Lower lobe of right lung (tissue), 2 donors: ENCODE results near the gene WDR1. TPM values are rescaled to one million over a fixed set of nuclear protein-coding genes. Genes with fewer than 3 reads are reported as not detected.
"Not testable (repeated sequence)": the region's sequence is repeated elsewhere in the genome, so short reads cannot be mapped to it uniquely, and the experiment has no call there.

ENCODE experiments used
- ATAC-seq, 2 donors: fragments of 200-7000 bp; cut with Tn5 transposase; one replicate each; pipeline ENCODE4 v1.9.1; 2020 to 2022; ENCODE audit warnings: mild to moderate bottlenecking in 2 of 2, moderate library complexity in 2 of 2
- DNase-seq: peaks from one replicate; pipeline ENCODE4 v3.0.0-alpha.2; 2020
- H3K27ac ChIP-seq: fragments of 200-600 bp; one replicate; pipeline ENCODE4 v1.8.0; 2022
- H3K27me3 ChIP-seq: fragments of 200-600 bp; one replicate; pipeline ENCODE4 v1.8.0; 2022; ENCODE audit warnings: low read depth
- H3K36me3 ChIP-seq: fragments of 200-600 bp; one replicate; pipeline ENCODE4 v1.8.0; 2022; ENCODE audit warnings: mild to moderate bottlenecking
- H3K4me1 ChIP-seq: fragments of 200-600 bp; one replicate; pipeline ENCODE4 v1.8.0; 2022
- H3K4me3 ChIP-seq: fragments of 200-600 bp; one replicate; pipeline ENCODE4 v1.8.0; 2022; ENCODE audit warnings: mild to moderate bottlenecking
- H3K9me3 ChIP-seq: fragments of 200-600 bp; one replicate; pipeline ENCODE4 v1.8.0; 2022
- CTCF ChIP-seq: fragments of 200-600 bp; IDR thresholded peaks from one replicate; pipeline ENCODE4 v1.8.0; 2022; ENCODE audit warnings: antibody characterized with exemption, mild to moderate bottlenecking
- intact Hi-C: fragments of 100-400 bp; cut with DNase I; formaldehyde crosslinking; loops from one replicate; pipeline ENCODE4 v1.11.0; 2022
- total RNA-seq: library from RNA; stranded (reverse); fragmentation: NEBNext Ultra II Directional; extraction: Animal tissue kit (Norgen Biotek cat#: 25700); gene quantifications from one replicate; pipeline ENCODE4 v1.2.1, GENCODE V29; 2021
- donor health status: DM: no; HTN: yes; CAD: no; lungs with severe emphysema.

Gene WDR1
- total RNA-seq, 1 donor from 2014 or later, result 233 TPM

- DNase-seq (no peak), ATAC-seq (no peak)
- intact Hi-C loops, result no loop called here
- H3K9me3 ChIP-seq, result no peaks in the 10 kb centered on the region
- no peak overlapping the region for H3K27ac ChIP-seq
- no peak overlapping the region for H3K4me3 ChIP-seq
- no peaks in the 10 kb centered on the region for H3K4me1 ChIP-seq
- peaks cover 4% of the 10 kb centered on the region for H3K27me3 ChIP-seq
- H3K36me3 ChIP-seq, result no peaks in the 10 kb centered on the region
- no peak for TF ChIP-seq CTCF
These were observed 13.7 kb upstream of the WDR1 start for GRCh38 chr4:10130178-10130888.

- H3K36me3 ChIP-seq, result no peaks in the 10 kb centered on the region
- DNase-seq (no peak), ATAC-seq (peak in 1 of 2 donors; percentile 8)
- no peak for TF ChIP-seq CTCF
- H3K4me1 ChIP-seq, result peaks cover under 1% of the 10 kb centered on the region
- no peak overlapping the region for H3K27ac ChIP-seq
- no peak overlapping the region for H3K4me3 ChIP-seq
- intact Hi-C loops, result no loop called here
- H3K9me3 ChIP-seq, result no peaks in the 10 kb centered on the region
- H3K27me3 ChIP-seq, result peaks cover 4% of the 10 kb centered on the region
These were observed 12.9 kb upstream of the WDR1 start for GRCh38 chr4:10129196-10130177.

- peaks cover 8% of the 10 kb centered on the region for H3K4me1 ChIP-seq
- ATAC-seq (no peak), DNase-seq (no peak)
- H3K9me3 ChIP-seq, result no peaks in the 10 kb centered on the region
- H3K4me3 ChIP-seq, result no peak overlapping the region
- H3K27me3 ChIP-seq, result peaks cover 4% of the 10 kb centered on the region
- no peaks in the 10 kb centered on the region for H3K36me3 ChIP-seq
- TF ChIP-seq CTCF, result no peak
- H3K27ac ChIP-seq, result no peak overlapping the region
- intact Hi-C loops, result no loop called here
These were observed 12.2 kb upstream of the WDR1 start for GRCh38 chr4:10128761-10129160.

- H3K27ac ChIP-seq, H3K4me3 ChIP-seq, intact Hi-C loops, H3K36me3 ChIP-seq, ATAC-seq, DNase-seq, H3K9me3 ChIP-seq, H3K27me3 ChIP-seq: not testable (repeated sequence)
- H3K4me1 ChIP-seq, result peaks cover 17% of the 10 kb centered on the region
These were observed 10.9 kb upstream of the WDR1 start for GRCh38 chr4:10127531-10127930.

GRCh38 chr4:10124167-10124930, 7.8 kb upstream of the WDR1 start:
- ATAC-seq, result no peak
- TF ChIP-seq CTCF, result no peak
- intact Hi-C loops, result no loop called here
- Histone ChIP-seq H3K4me1 (peaks cover 17% of the 10 kb centered on the region), H3K36me3 (no peaks in the 10 kb centered on the region), H3K4me3 (no peak overlapping the region), H3K27me3 (no peaks in the 10 kb centered on the region), H3K9me3 (no peaks in the 10 kb centered on the region), H3K27ac (no peak overlapping the region)
- DNase-seq, result no peak
